Erythroblast (primary cell): Measurements from ENCODE around the gene HECW1.
A peak's percentile ranks its signal among the peaks of the same experiment; 100 is the strongest.

Experiments
- DNase-seq, 2 experiments: peaks; one replicate each; lab custom pipeline; 2025; lab: John Stamatoyannopoulos, UW
- GATA1 ChIP-seq: IDR thresholded peaks from 2 replicates; pipeline ENCODE4 v1.6.1; 2011; ENCODE audit warnings: low read depth, mild to moderate bottlenecking, control low read depth, low read length, moderate library complexity
- POLR2A ChIP-seq: IDR thresholded peaks from 2 replicates; pipeline ENCODE4 v1.6.1; 2011; ENCODE audit warnings: mild to moderate bottlenecking, low read length

HECW1 gene

DNA sequence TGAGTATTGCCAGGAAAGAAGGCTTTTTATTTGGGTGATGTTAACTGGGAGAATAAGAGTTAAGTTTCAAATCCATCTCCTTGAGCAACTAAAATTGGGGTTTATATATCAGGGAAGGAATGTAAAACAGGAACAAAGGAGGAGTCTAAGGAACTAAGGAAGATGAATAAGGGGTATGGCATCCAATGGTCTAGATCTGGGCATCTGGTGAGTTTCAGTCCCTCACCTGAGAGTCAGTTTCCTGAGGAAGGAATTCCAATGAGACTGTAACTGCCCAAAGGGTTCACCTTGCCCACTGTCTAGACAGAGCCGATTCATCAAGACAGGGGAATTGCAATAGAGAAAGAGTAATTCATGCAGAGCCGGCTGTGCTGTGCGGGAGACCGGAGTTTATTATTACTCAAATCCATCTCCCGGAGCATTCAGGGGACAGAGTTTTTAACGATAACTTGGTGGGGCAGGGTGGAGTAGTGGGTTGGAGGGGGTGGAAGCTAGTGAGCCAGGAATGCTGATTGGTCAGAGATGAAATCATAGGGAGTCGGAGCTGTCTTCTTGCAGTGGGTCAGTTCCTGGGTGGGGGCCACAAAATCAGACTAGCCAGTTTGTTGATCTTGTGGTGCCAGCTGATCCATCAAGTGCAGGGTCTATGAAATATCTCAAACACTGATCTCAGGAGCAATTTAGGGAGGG, 282.1 kb downstream of the HECW1 start:
- TF ChIP-seq GATA1 = no peak
- TF ChIP-seq POLR2A = no peak
- DNase-seq = no peak

DNA sequence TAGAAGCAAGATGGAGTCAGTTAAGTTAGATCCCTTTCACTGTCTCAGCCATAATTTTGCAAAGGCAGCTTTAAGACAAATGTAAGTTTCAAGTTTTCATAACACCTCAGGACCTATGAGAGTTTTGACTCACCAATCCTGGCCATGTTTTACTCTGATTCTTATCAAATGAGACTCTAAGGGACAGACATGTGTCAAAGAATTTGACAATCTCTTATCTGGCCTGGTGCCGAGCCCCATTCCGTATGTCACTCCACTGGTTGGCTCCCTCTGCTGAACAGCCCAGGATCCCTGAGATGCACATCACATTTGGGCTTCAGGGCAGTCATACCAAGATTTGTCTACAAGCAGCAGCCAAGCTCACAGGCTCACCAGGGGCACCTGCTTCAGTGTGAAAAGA, 282.9 kb downstream of the HECW1 start:
- TF ChIP-seq GATA1 (no peak), POLR2A (no peak)
- no peak for DNase-seq

- TF ChIP-seq GATA1 (no peak), POLR2A (no peak)
These were observed 283.8 kb downstream of the HECW1 start for GRCh38 chr7:43396187-43396740.

DNA sequence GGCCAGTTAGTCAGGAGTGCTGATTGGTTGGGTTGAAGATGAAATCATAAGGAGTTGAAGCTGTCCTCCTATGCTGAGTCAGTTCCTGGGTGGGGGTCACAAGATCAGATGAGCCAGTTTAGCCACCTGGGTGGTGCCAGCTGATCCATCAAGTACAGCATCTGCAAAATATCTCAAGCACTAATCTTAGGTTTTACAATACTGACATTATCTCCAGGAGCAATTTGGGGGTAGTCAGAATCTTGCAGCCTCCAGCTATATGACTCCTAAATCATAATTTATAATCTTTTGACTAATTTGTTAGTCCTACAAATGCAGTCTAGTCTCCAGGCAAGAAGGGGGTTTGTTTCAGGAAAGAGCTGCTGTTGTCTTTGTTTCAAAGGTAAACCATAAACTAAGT, 286.4 kb downstream of the HECW1 start:
- no peak for DNase-seq
- TF ChIP-seq POLR2A = no peak

More at GRCh38 chr7:43396187-43396740, 283.8 kb downstream of the HECW1 start:
- no peak for DNase-seq

DNA sequence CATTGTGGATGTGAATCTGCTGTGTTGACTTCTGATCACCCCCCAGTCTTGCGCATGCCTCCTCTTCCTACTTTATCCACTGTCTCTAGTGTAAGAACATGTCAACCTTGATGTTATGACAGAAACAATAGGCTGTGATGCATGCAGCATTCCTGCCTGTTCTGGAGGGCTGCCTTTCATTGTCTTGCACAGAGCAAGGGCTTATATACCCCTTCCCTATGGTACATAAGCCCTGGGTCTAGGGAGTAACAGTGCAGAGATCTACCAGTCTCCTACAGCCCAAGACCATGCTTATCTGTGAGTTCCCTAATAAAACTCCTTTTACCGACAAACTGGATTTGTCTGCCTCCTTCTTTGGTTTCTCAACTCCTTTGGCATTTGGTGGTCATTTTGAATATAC, 293.5 kb downstream of the HECW1 start:
- no peak for TF ChIP-seq GATA1
- no peak for TF ChIP-seq POLR2A
- DNase-seq = no peak

GRCh38 chr7:43406961-43407360, 294.5 kb downstream of the HECW1 start:
- no peak for DNase-seq
- TF ChIP-seq POLR2A = no peak
- TF ChIP-seq GATA1 = no peak

DNA sequence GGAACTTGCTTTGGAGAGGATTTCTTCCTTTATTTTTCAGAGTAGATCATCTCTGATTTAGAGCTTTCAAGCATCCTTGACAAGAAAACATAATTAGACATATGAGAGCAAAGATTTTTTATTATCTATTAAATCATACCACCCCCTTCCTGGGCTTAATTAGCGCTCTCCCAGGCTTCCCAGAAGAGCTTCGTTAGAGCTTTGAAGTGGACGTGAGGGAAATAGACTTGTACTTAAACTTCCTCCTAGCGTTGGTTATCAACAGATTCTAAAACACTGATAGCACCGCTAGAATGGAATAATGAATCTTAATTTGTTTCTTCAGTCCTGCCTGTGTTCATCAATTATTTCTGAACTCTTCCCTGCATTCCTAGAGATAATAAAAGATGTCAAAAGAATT, 296.5 kb downstream of the HECW1 start:
- TF ChIP-seq POLR2A (no peak), GATA1 (no peak)

DNA sequence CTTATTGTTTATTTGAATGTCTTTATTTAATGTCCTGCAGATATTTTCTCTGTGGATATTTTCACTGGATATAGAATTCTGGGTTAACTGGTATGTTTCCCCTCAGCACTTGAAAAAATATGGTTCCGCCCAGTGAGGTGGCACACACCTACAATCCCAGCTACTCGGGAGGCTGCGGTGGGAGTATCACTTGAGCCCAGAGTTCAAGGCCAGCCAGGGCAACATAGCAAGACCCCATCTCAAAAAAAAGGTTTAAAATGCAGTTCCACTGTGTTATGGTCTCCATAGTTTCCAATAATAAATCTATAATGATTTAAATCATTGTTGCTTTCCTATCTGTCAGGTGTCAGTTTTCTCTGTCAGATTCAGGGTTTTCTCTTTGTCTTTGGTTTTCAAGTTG, 305.0 kb downstream of the HECW1 start:
- DNase-seq = no peak
- TF ChIP-seq GATA1 = no peak
- TF ChIP-seq POLR2A = no peak

More for the DNA sequence above, 296.5 kb downstream of the HECW1 start:
- no peak for DNase-seq

DNA sequence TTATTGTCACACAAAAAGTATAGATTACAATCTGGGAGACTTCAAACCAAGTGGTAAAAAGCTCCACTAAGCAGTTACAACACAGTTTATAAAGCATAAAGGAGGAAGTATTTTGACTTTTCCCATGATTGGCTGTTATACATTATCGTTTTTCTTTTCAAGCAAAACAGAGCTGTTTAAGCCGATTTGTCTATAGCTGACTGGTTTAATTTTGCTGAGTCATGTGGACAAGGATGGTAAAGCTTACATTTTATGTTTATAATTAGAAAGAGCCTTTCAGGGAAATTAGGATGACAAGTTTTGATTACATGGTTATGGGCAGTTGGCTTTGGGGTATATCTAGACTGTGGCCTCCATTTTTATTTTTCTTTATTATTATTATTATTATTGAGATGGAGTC, 318.0 kb downstream of the HECW1 start:
- peak in 1 of 2 experiments; percentile 12 for DNase-seq

GRCh38 chr7:43431020-43431595, 318.7 kb downstream of the HECW1 start:
- DNase-seq = no peak
- no peak for TF ChIP-seq POLR2A
- no peak for TF ChIP-seq GATA1

More for the DNA sequence above, 318.0 kb downstream of the HECW1 start:
- TF ChIP-seq GATA1 = no peak
- no peak for TF ChIP-seq POLR2A

GRCh38 chr7:43433639-43434038, 321.2 kb downstream of the HECW1 start:
- TF ChIP-seq GATA1 (no peak), POLR2A (no peak)
- DNase-seq = no peak

DNA sequence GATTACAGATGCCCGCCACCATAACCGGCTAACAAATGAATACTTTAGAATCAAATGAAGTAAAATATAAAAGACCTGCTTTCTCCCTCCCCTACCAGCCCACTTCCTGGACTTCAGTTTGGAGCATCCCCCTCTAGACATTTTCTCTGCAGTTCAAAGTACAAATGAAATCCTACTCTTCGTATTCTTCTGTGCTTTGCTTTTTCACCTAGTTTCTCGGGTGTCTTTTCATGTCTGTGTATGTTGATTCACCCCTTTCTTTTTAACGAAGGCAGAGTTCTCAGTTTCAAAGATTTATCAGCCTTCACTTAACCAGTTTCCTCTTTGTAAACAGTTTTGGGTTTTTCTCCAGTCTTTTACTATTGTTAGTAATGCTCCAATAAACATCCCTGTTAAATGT, 324.6 kb downstream of the HECW1 start:
- TF ChIP-seq GATA1 (no peak), POLR2A (no peak)
- no peak for DNase-seq

DNA sequence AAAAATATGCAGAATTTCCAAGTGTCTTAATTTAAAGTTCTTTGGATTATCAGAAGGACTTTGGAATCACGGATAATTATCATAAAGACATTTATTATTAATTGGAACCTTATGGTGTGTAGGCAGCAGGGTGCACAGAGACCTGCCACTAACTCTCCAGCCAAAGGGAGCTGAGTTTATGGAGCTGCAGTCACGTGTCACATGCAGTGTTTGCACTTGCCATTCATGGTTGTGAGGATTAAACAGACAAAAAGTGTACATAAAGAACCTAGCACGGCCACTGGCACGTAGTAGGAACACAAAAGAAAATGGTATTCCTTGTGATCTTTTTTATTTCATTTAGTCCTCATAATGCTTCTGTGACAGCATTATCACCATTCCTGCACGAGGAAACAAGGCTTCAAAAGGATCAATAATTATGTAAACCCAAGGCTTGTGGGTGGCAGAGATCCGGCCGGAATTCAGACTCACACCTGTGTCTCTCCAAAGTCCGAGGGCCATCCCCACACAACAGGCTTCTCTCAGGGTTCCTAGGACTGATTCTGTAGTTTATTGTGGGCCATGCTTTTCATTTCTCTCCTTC, 326.5 kb downstream of the HECW1 start:
- TF ChIP-seq POLR2A = no peak
- no peak for TF ChIP-seq GATA1
- DNase-seq = no peak

DNA sequence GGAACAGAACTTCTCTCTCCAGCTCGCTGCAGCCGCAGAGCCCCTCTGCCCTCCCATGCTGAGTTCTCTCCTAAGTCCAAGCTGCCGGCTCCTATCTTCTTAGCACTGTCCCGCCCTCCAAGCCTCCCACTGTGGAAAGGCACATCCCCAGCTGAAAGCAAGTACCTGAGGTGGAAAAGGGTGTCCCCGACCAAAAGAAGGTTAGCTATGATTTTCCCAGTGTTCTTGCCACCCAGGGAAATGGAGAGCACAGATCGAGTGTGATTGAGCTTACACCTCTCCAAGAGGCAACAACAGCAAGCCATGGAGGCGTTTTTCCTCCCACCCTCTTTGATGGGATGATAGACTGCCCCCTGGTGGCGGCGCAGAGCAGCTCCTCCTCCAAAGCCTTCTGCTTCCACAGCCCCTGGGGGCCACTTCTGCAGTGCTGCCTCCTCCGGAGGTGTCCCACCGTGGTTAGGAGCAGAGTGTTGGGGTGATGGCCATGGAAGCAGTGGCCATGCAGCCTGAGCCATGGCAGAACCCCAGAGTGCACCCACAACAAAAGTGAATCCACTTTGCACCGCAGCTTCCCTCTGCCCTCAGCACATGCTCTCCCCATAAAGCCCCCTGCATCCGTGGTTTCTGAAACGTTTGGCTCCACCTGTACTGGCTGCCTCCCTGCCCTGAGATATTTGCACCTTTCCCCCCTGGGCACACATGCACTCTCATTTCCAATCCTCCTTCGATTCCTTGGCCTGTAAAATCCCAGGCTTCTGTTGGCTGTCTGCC, 327.4 kb downstream of the HECW1 start:
- peak; percentile 74 to 84 for DNase-seq
- no peak for TF ChIP-seq GATA1
- no peak for TF ChIP-seq POLR2A
